HCEC 1CT (cell line): Measurements from ENCODE around the gene IL1RAPL2.
"Not testable (repeated sequence)": the region's sequence is repeated elsewhere in the genome, so short reads cannot be mapped to it uniquely, and the experiment has no call there.

Experiments
- DNase-seq: peaks from one replicate; pipeline ENCODE4 v3.0.0-alpha.2; 2017

IL1RAPL2 gene

GRCh38 chrX:104677517-104677916 is 111.5 kb downstream of the IL1RAPL2 start:
- not testable (repeated sequence) for DNase-seq

GRCh38 chrX:104679175-104679574 is 113.2 kb downstream of the IL1RAPL2 start:
- DNase-seq: no peak

DNA sequence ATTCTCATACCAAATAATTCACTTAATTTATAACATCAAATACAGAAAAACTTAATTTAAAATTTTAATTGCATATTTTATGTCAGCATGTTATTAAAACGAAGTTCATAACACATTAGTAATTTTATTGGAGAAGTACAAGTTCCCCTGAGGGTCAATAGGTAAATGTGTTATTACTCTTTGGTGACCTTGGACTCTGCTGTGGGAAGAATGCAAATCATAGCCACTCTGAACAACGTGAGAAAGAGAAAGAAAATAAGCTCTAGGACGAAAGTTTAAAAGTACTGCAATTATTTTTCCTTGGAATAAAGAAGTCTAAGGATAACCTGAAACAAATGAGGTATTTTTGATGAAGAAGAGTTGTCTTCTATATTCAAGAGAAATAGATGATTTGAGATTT is 115.2 kb downstream of the IL1RAPL2 start:
- no peak for DNase-seq

DNA sequence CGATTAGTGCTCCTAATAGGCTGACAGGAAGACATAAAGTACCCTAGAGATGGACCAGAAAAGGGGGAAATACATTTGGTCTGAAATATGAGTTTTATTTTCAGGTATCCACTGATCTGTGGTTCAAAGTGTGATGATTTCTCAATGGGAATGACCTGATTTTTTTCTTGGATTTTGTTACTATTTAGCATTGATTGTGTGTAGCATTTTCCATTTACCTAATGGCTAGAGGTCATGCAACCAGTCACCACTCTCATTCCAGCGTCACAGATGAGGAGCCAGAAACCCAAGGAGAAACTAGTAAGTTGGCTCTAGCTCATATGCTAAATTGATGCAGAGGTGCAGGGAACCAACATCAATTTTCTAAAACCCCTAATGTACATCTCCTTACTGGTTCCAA is 118.1 kb downstream of the IL1RAPL2 start:
- DNase-seq: no peak

- no peak for DNase-seq
Measured at GRCh38 chrX:104695593-104695992, 129.6 kb downstream of the IL1RAPL2 start.

DNA sequence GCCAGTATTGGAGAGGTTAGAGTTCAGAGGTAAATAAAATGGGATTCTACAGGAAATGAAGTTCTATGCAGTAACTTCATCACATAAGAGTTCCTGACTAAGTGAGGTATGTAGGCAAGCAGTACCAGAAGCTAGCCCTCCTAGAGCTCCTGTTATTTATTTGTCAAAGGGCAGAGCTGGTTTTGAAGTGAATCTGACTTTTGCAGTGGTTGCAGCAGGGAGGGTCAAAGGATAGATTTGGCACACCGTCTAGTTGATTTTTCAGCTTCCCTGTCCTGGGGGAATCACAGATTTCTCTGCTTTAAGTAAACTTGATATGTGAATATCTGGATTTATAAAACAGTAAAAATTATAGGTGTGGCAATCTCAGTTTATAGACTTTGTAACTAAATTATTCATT is 130.7 kb downstream of the IL1RAPL2 start:
- no peak for DNase-seq

DNA sequence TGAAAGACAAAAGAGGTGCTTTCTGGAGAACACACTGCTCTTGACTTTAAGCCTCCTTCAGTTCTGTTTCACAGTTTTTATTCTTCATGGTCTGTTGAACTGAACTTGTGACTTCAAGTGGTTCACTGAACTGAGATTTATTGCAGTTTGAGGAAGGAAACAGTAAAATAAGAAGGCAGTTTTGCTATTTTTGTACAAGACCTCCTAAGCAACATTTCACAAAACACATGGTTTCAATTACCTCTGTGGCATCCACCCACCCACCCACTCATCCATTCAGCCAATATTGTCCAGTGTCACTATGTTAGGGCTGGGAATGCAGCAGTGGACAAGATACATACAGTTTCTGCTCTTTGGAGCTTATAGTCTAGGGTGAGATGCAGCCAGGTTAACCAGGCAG is 131.3 kb downstream of the IL1RAPL2 start:
- no peak for DNase-seq

- no peak for DNase-seq
Measured at GRCh38 chrX:104707042-104707441, 141.0 kb downstream of the IL1RAPL2 start.

DNA sequence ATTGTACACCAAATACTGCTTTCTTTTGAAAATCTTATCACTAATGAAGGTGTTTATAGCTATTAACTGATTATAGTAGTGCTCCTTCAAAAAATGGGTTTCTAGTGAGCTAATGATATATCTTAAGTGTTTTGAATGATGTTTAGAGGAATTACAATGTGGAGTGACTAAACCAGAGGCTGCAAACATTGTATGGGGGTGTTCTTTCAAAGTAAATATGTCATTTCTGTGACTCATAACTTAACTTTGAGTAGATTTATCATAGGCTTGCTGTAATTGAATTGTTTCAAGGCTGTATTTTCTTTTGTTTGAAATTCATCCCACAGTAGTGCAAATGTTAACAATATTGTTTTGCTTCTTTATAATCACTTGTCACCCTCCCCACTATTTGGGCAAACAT is 141.6 kb downstream of the IL1RAPL2 start:
- DNase-seq: no peak

DNA sequence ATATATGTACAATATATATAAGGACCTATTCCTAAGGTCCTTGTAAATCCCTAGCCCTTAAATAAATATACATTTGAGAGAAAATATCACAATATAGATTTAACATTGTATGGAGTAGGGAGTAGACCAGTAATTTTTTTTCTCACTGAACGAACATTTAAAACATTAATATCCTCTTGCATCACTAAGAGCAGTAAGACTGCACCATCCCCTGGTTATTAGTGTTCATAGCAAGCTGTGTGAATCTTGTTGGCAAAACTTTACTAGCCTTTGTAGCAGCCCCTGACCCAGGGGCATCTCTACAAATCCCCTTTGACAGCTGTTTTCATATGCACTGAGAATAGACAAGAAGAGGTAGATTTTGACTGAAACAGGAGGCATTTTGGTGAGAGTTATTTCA is 146.5 kb downstream of the IL1RAPL2 start:
- no peak for DNase-seq

- DNase-seq: no peak
Measured at GRCh38 chrX:104721854-104722253, 155.9 kb downstream of the IL1RAPL2 start.

- no peak for DNase-seq
Measured at GRCh38 chrX:104728456-104728855, 162.5 kb downstream of the IL1RAPL2 start.

DNA sequence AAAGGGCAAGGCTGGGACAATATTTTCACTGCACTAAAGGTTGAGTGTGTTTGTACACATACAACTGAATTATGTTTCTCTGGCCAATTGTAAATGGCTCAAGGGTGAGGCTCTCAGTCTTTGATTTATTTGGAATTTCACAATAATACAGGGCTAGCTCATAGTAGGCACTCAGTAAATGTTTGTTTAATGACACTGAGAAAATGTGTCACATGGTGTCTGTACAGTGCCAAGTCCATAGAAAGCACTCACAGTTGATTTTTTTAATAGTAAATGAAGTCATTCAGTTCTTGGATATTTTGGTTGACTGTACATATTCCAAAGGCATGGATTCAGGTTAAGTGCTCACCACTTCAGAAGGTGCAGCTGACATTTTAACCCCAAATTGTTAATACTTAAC is 176.4 kb downstream of the IL1RAPL2 start:
- no peak for DNase-seq

DNA sequence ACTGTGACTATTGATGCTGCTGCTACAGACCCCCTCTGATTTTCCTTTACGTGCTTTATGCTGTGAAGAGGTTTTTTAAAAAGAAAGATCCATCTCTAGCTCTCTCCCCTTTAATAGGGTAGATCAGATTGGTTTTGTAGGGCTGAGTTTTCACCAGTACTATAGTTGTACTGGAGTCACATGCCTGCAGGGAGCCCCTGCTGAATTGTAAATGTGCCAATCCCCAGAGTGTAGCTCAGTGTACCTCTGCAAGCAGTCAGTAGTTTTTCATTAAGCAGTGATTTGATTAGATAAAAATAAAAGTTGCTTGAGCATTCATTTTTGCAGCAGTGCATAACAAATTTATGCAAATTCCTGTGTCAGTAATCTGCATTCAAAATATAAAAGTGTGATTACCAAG is 179.2 kb downstream of the IL1RAPL2 start:
- DNase-seq: no peak

DNA sequence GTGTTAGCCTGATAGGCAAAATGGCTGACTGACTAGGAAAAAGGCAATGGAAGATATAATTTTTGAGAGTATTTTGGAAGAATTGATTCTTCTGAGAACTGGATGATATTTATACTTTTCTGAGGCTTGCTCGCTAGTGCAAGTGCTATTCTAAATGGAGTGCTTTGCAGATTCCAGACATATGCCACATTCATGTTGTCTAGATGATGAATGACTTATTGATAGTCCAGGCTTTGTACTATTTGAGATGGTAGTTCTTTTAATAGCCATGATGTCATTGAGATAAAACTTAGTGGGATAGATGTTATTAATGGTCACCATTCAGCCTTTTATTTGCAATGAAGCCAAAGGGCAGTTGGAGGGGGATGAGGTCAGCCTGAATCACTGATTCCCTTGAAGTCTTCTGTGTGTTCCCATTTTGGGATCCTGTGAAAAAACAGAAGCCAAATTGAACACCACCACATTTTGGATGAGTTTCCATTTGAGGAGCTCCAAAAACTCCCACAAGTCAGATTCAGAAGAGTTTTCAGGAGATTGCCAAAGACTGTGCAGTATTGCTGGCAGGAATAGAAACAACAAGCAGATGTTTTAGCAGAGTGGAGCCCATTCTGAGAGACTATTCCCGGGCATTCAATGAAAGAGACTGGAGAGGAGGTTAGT is 184.1 kb downstream of the IL1RAPL2 start:
- DNase-seq: no peak

GRCh38 chrX:104762641-104763040 is 196.6 kb downstream of the IL1RAPL2 start:
- no peak for DNase-seq

DNA sequence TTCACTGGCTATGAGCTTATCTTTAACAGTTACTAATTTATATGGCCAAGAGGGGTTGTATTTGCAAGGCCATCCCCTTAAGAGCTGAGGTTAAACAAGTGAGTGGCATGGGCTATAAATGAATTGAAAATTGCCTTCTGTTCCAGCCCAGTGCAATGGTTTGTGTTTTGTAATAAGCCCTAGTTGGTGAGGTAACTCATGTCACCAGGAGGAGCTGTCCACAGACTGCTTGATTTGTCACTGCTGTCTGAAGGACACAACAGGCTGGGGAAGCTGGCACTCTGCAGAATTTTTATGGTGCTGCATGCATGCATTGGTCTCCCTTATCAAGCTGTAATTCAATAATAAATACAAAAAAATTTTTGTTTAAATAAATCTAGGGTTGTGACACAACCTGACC is 223.8 kb downstream of the IL1RAPL2 start:
- DNase-seq: no peak

DNA sequence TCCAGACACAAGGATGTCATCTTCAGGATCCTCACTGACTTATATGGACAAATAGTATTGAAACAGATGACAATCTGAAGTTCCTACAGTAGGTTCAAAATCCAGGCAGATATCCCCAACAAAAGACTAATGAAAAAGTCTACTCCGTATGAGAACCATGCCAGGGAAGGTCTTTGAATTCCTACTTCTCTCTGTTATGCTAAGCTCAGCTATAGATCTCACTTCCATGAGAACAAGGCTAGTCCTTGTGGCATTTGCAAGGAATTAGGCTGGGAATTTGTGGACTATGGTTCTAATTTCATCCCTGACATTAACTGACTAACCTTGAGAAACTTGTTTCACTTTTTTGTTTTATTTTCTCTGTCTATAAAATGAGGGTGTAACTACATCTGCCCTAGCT is 229.8 kb downstream of the IL1RAPL2 start:
- no peak for DNase-seq

- no peak for DNase-seq
Measured at GRCh38 chrX:104803219-104803618, 237.2 kb downstream of the IL1RAPL2 start.

- DNase-seq: no peak
Measured at GRCh38 chrX:104806346-104806745, 240.3 kb downstream of the IL1RAPL2 start.

GRCh38 chrX:104833401-104833800 is 267.4 kb downstream of the IL1RAPL2 start:
- DNase-seq: no peak

DNA sequence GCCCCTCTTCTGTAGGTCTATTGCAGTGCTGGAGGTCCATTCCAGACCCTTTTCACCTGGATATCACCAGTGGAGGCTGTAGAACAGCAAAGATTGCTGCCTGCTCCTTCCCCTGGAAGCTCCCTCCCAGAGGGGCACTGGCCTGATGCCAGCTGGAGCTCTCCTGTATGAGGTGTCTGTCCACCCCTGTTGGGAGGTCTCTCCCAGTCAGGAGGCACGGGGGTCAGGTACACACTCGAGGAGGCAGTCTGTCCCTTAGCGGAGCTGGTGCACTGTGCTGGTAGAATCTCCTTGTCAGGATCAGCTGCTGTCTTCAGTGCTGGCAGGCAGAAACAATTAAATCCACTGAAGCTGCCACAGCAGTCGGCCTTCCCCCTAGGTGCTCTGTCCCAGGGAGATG is 276.6 kb downstream of the IL1RAPL2 start:
- no peak for DNase-seq

GRCh38 chrX:104852241-104852640 is 286.2 kb downstream of the IL1RAPL2 start:
- DNase-seq: no peak

DNA sequence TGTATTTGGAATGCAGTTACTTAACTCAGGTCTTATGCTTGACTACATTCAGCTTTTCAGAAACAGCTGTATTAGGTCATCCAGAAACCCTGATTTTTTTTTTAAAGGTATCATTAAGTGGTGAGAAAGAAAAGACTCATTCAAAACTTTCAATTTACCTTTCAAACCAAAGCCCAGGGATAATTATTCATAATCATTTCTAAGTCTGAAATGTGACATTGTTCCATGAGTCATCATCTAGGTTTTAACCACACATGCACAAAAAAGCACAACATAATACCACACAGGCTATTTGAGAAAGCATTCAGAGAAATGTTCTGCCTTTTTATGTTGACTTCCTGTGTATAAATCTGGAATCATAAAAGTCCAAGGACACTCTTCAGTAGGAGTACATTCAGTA is 288.2 kb downstream of the IL1RAPL2 start:
- no peak for DNase-seq

GRCh38 chrX:104854790-104855340 is 288.9 kb downstream of the IL1RAPL2 start:
- DNase-seq: no peak
